GM08714 (cell line): ENCODE results near the gene GNG12.

Experiments
- H3K4me3 ChIP-seq: fragments of 200-500 bp; sonication (Bioruptor generic); 2 replicates; pipeline ENCODE4 v1.5.1; 2014; ENCODE audit warnings: mild to moderate bottlenecking, low read length, inconsistent platforms
- ZNF274 ChIP-seq: IDR thresholded peaks from 2 replicates; pipeline ENCODE4 v1.6.1; 2012; ENCODE audit warnings: mild to moderate bottlenecking, low read depth, low read length

GNG12 gene

GRCh38 chr1:67815303-67816094 is 17.8 kb downstream of the GNG12 start:
- TF ChIP-seq ZNF274: no peak

GRCh38 chr1:67814121-67814772 is 19.0 kb downstream of the GNG12 start:
- TF ChIP-seq ZNF274: no peak
- no peak overlapping the region for H3K4me3 ChIP-seq

More at GRCh38 chr1:67815303-67816094, 17.8 kb downstream of the GNG12 start:
- H3K4me3 ChIP-seq: no peak overlapping the region

GRCh38 chr1:67812226-67812625 is 21.0 kb downstream of the GNG12 start:
- H3K4me3 ChIP-seq: no peak overlapping the region

GRCh38 chr1:67811781-67812180 is 21.5 kb downstream of the GNG12 start:
- no peak overlapping the region for H3K4me3 ChIP-seq
- TF ChIP-seq ZNF274: no peak

More at GRCh38 chr1:67812226-67812625, 21.0 kb downstream of the GNG12 start:
- TF ChIP-seq ZNF274: no peak

GRCh38 chr1:67809887-67810286 is 23.4 kb downstream of the GNG12 start:
- no peak for TF ChIP-seq ZNF274
- H3K4me3 ChIP-seq: no peak overlapping the region

- H3K4me3 ChIP-seq: no peak overlapping the region
- no peak for TF ChIP-seq ZNF274
Observed at GRCh38 chr1:67807282-67807681, 26.0 kb downstream of the GNG12 start.

GRCh38 chr1:67804710-67805109 is 28.6 kb downstream of the GNG12 start:
- H3K4me3 ChIP-seq: no peak overlapping the region
- TF ChIP-seq ZNF274: no peak

GRCh38 chr1:67803380-67804279 is 29.6 kb downstream of the GNG12 start:
- no peak overlapping the region for H3K4me3 ChIP-seq
- no peak for TF ChIP-seq ZNF274

- no peak for TF ChIP-seq ZNF274
Observed at GRCh38 chr1:67802565-67802964, 30.7 kb downstream of the GNG12 start.

GRCh38 chr1:67801903-67802302 is 31.4 kb downstream of the GNG12 start:
- no peak overlapping the region for H3K4me3 ChIP-seq
- no peak for TF ChIP-seq ZNF274

More at GRCh38 chr1:67802565-67802964, 30.7 kb downstream of the GNG12 start:
- H3K4me3 ChIP-seq: no peak overlapping the region

- H3K4me3 ChIP-seq: no peak overlapping the region
- no peak for TF ChIP-seq ZNF274
Observed at GRCh38 chr1:67795179-67795912, 37.9 kb downstream of the GNG12 start.

GRCh38 chr1:67793562-67793961 is 39.7 kb downstream of the GNG12 start:
- no peak overlapping the region for H3K4me3 ChIP-seq
- no peak for TF ChIP-seq ZNF274

GRCh38 chr1:67792741-67793458 is 40.4 kb downstream of the GNG12 start:
- no peak overlapping the region for H3K4me3 ChIP-seq
- TF ChIP-seq ZNF274: no peak
